H1 (cell line): Measurements from ENCODE around the gene AHSG. TPM values are rescaled to one million over a fixed set of nuclear protein-coding genes. Genes with fewer than 3 reads are reported as not detected.

ENCODE experiments used
- CHD2 ChIP-seq: IDR thresholded peaks from 2 replicates; pipeline ENCODE4 v1.6.1; 2012; ENCODE audit warnings: low read length, improper control_type of control experiment
- SAP30 ChIP-seq: fragments of 300-600 bp; sonication (generic); IDR thresholded peaks from 2 replicates; pipeline ENCODE4 v1.7.1; 2012; ENCODE audit warnings: low read length, moderate library complexity, mild to moderate bottlenecking, inconsistent platforms; ENCODE audit not compliant: insufficient read depth, insufficient replicate concordance
- SUZ12 ChIP-seq: fragments of 200-600 bp; sonication (generic); IDR thresholded peaks from 2 replicates; pipeline ENCODE4 v1.6.1; 2012; ENCODE audit warnings: mild to moderate bottlenecking, inconsistent platforms, low read length, moderate library complexity, mixed read lengths
- polyA plus RNA-seq, 7 experiments: library from polyadenylated mRNA; depleted of rRNA in 3 of 7; stranded (reverse) in 5 of 7; unstranded in 2 of 7; fragments of >200 nt in 5 of 7; fragments of 200-250 nt in 2 of 7; gene quantifications; 1 replicate in 5 of 7; 2 replicates in 1 of 7; 4 replicates in 1 of 7; pipeline versions ENCODE4 v1.2.1 to v1.2.3, GENCODE V29; 2011 to 2013; ENCODE audit warnings: missing spikeins in 2 of 7, mixed read lengths in 2 of 7
- total RNA-seq: library from RNA; stranded (reverse); fragmentation: NEBNext Ultra II Directional; extraction: Animal tissue kit (Norgen Biotek cat#: 25700); gene quantifications from 2 replicates; pipeline ENCODE4 v1.2.1, GENCODE V29; 2021

The AHSG gene
- total and polyA plus RNA-seq, 2 of the 8 experiments (the other 6 are each of a cell fraction or from before 2014, with no cell fraction given): 0.68 to 0.78 TPM

DNA sequence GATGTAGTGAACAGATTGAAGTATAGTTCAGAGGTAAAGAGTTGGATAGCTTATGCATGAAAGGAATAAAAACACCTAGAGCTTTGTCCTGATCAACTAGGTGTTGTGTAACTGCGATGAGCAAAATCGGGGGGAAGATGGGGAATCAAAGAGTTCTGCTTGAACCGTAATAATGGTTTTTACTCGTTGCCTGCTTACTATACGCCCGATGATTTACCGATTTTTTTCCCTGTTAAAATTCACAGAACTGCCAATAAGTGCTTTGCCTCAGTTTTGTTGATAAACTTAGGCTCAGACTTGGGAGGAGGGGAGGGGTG lies 43.1 kb upstream of the AHSG start (continued):
- TF ChIP-seq CHD2: no peak
- no peak for TF ChIP-seq SAP30
- no peak for TF ChIP-seq SUZ12
- TF ChIP-seq, all 59 proteins: peak for 0
